Measurements from ENCODE around the gene RFT1.
A peak's percentile ranks its signal among the peaks of the same experiment; 100 is the strongest.
"Not testable (repeated sequence)": the region's sequence is repeated elsewhere in the genome, so short reads cannot be mapped to it uniquely, and the experiment has no call there.

RFT1 gene

GRCh38 chr3:53163444-53164387, 33.5 kb upstream of the RFT1 start:
- DNase-seq = no peak

DNA sequence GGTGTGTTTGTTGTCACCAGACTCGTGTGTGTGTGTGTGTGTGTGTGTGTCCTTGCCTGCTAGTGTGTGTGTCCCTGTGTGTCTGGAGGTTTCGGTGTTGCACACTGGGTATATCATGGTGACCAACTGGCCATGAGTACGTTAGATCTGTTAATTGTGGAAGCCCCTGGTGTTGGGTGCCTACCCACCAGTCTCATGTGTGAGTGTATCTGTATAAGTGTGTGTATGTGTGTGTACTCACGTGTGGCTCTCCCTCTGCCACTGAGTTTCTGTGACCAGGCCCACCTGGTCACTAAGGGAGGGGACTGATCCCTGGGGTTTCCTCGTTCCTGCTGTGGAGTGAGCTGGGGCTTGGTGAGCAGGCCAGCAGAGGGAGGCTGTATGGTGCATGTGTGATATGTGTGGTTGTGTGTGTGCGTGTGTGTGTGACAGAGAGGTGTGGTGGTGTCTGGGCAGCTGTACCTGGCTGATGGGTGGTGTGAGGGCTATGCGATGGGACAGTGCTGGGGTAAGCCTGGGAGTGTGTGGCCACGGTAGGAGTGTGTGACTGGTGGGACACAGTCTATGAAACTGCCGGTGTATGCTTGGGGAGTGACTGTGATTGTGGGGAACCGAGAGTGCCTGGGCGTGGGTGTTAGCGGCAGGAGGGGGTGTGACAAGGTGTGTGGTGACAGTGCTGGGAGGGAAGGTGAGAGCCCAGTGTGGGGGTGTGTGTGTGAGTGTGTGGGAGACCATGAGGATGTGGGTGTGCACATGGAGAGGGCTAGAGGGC, 32.6 kb upstream of the RFT1 start:
- no peak for DNase-seq

GRCh38 chr3:53161820-53162671, 31.8 kb upstream of the RFT1 start:
- DNase-seq = no peak

DNA sequence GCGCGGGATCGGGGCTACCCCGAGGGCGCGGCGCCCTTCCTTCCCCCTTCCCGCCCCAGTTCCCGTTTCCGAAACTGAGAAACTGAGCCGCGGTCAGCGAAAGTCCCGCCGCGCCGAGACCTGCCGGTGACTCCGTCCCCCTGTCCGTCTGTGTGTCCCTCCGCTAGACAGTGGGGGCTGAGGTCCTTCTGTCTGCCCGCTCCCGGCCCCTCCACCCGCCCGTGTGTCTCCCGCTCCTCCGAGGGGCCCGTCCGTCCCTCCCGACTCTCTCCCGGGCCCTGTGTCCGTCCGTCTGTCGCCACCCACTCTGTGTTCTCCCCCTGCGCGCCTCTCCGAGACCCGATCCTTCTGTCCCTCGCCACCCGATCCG, 31.2 kb upstream of the RFT1 start:
- no peak for DNase-seq

DNA sequence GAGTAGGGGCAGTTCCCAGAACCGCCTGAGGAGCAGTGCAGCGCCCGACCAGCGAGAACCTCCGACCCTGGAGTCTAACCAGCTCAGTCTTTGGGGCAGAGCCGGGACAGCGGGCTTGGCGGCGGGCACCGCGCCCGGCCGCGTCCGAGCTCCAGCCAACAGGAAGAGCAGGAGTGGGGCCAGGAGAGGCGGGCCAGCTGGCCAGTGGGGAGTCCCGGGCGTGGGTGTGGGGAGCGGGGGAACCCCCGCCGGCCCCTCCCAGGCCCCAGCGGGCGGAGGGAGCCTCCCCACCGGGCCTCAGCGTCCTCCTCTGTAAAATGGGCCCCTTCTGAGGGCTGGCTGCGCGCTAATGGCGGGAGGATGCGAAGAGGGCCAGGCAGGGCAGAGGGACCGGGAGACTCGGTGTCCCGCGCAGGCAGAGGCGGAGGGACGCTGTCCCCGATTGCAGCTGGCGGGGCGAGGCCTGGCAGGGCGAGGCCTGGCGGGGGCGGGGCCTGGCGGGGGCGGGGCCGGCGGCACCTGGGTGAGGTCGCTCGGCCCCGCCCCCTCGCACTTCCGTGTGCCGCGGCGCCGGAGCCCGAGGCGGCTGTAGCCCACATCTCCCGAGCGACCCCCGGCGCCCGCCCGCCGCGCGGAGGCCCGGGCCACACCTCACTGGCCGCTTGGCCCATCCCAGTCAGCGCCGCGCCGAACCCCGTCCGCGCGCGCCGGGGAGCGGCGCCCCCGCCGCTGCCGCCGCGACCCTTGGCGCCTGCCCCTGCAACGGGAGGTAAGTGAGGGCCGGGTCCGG, 30.6 kb upstream of the RFT1 start, which contains the start of gene PRKCD:
Gene PRKCD, plus strand, starts transcription at position 550 of the 790 bp plus-strand sequence. CDS start 17,214 bp downstream, outside the sequence.
- DNase-seq = no peak

GRCh38 chr3:53160061-53160659, 29.9 kb upstream of the RFT1 start:
- no peak for DNase-seq

DNA sequence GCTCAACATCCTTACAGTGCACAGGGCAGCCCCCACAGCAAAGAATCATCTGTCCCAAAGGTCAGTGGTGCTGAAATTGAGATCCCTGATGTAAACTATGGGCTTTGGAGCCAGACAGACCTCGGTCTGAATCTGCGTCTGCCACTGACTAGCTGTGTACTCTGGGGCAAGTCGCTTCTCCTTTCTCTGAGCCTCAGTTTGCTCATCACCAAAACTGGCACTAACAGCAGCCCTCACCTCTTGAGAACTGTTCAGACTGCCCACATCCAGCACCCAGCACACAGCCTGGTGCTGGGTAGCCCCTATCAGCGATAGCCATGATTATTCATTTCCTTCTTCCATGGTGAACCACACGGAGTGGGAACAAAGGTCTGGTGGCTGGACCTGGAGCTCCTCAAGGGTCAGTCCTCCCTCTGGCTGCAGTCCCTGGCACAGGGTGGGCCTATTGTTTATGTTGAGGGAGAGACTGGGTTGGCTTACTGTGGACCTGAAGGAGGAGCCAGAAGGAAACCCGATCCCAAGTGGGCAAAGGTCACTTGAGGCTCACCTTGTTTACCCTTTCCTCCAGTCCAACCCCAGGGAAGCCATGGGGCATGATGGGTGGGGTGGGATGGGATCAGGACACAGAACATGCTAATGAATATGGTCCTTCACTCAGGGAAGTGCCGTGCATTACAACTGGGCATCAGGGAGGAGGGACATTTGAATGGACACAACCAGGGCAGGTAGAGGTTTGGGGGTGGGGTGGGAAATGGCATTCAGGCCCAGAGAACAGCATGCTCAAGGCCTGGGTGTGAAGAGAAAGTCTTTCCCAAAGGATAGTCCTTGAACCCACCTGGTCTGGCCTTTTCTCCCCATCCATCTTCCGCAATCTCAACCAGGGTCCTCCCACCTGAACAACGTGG, 29.2 kb upstream of the RFT1 start:
- DNase-seq = peak; percentile 22

GRCh38 chr3:53158765-53159155, 28.5 kb upstream of the RFT1 start:
- DNase-seq = no peak

DNA sequence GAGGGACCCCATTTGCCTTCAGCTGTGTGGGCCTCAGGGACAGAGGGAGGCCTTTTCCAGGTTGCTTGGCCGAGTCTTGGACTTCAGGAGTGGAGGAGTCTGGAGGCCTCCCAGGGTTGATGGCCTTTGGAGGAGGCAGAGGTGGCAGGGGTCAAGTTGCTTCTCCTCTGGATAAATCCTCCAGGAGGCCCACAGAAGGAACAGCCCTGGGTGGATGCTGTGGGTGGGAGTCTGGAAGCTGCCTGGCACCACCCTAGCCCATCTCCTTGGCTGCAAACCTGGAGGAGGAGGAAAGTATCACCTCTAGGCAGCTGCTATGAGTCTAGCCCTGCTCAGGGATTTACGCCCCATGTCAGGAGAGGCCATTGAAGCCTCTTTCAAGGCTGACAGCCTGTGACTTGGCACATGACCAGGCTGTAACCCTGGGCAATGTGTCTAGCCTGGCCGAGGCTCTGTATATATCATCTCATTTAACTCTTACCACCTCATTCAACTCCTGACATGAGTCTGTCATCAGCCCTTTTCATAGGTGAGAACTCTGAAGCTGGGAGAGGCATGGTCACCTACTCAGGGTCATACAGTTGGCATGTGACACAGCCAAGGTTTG, 27.8 kb upstream of the RFT1 start:
- no peak for DNase-seq

- DNase-seq = no peak
These were observed 26.2 kb upstream of the RFT1 start for GRCh38 chr3:53156368-53156834.

DNA sequence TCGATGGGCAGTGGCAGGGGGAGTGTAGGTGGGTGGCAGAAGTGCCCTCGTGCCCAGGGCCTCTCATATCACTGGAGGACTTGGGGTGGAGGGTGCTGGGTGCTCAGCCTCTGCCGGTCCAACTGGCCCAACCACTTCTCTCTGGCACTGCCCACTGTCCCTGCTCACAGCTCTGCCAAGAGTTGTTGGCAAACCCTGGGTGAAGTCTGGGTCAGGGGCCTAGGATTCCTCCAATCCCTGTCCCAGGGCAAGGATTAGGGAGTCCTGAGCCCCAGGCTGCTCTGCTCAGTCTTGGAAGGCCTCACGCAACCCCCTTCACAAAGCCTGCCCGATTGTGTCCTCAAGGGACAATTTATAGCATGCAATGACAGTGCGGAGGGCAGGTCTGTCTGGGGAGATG, 25.5 kb upstream of the RFT1 start:
- DNase-seq = no peak

DNA sequence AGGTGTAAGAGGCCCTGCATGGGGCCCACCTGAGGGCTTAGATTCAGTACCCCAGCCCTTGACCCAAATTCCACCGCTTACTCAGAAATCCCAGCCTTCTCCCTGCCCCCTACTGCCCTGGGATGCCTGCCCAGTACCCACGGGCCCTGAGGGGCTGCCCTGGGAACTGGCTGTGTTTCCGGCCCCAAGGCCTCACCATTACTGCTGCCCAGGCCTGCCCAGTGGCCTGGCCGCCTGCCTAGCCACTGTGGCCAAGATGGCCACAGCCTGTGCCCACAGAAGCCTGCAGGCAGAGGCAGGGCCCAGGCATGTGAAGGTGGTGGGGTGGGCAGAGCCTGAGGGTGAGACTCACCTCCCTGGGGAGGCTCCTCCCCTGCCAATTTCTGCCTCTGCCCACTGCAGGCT, 24.6 kb upstream of the RFT1 start:
- no peak for DNase-seq

DNA sequence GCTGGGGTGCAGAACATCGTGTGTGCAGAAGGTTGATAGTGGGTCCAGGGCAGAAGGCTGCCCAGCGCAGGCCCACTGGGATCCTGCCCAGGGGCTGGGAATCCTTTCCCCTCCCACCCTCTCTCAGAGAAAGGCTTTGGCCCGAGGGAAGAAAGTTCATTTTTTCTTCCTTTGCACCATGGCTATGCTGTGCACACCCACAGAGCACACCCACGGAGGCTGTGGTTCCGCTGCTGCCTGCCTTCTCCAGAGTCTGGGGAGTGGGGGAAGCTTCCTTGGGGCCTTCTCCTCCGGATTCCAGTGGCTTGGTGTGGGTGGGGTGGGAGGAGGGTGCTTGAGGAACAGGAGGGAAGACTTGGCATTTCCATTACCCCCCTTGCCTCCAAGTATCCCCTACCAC, 23.7 kb upstream of the RFT1 start:
- no peak for DNase-seq

DNA sequence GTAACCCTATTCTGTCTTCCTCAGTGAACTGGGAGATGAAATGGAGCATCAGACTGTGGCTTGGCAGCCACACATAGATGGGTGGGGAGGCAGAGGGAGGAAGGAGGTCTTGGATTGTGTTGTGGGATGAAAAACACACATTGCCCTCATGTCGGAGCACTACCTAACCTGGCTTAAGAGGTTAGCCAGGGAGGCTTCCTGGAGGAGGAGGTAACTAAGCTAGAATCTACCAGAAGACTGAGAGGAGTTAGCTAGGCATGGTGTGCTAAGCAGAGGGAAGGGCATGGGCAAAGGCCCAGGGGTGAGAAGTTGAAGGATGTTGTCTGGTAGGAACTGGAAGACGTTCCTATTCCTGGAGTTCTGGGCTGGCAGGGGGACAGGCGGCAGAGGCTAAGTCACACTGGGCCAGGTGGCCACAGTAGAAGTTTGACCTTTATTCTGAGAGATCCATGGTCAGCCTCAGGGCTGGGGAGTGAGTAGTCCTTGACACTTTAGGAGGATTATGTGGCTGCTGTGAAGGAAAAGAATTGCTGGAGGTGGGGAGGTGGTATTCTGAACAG, 23.1 kb upstream of the RFT1 start:
- DNase-seq = no peak

GRCh38 chr3:53151870-53152660, 21.8 kb upstream of the RFT1 start:
- no peak for DNase-seq

DNA sequence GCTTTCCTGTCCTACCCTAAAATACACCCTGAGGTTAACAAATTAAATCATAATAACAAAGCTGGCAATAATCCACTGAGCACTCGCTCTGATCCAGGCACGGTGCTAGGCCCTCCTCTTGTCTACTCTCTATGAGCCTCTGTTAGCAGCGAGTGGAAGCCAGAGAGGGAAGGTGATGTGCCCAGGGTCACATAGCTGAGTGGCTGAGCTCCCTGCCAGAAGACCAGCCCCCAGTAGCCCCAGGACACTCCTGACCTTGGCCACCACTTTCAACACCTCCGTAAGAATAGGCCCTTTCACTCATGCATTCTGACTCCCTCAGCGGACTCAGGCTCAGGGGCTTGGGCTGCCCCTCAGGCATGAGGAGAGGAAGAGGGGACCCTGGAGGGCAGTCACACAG, 21.2 kb upstream of the RFT1 start:
- DNase-seq = no peak

DNA sequence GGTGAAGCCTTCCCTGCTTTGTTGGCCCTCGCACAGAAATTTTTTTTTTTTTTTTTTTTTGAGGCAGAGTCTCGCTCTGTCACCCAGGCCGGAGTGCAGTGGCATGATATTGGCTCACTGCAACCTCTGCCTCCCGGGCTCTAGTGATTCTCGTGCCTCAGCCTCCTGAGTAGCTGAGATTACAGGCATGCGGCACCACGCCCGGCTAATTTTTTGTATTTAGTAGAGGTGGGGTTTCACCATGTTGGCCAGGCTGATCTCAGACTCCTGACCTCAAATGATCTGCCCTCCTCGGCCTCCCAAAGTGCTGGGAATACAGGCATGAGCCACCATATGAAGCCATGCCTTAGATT, 20.8 kb upstream of the RFT1 start:
- not testable (repeated sequence) for DNase-seq

- no peak for DNase-seq
These were observed 20.2 kb upstream of the RFT1 start for GRCh38 chr3:53150247-53151085.

Measured in DMS153 (cell line).